Measurements from ENCODE around the gene PRKCH.
A peak's percentile ranks its signal among the peaks of the same experiment; 100 is the strongest.

The PRKCH gene

GRCh38 chr14:61342486-61342885, 21.1 kb downstream of the PRKCH start:
- Mint-ChIP-seq H3K27me3 (no peaks in the 10 kb centered on the region), H3K9me3 (peaks cover 7% of the 10 kb centered on the region), H3K4me3 (peak overlapping the region; percentile 79), H3K4me1 (peaks cover 96% of the 10 kb centered on the region), H3K27ac (peak overlapping the region; percentile 99), H3K36me3 (peaks cover 9% of the 10 kb centered on the region)

- H3K27me3 Mint-ChIP-seq, result no peaks in the 10 kb centered on the region
- H3K27ac Mint-ChIP-seq, result peak overlapping the region; percentile 99
- peak overlapping the region; percentile 79 for H3K4me3 Mint-ChIP-seq
- peaks cover 7% of the 10 kb centered on the region for H3K9me3 Mint-ChIP-seq
- H3K36me3 Mint-ChIP-seq, result peaks cover 9% of the 10 kb centered on the region
- peaks cover 96% of the 10 kb centered on the region for H3K4me1 Mint-ChIP-seq
Measured at GRCh38 chr14:61342932-61343331, 21.6 kb downstream of the PRKCH start.

- Mint-ChIP-seq H3K4me3 (peak overlapping the region; percentile 79), H3K9me3 (peaks cover 7% of the 10 kb centered on the region), H3K4me1 (peaks cover 96% of the 10 kb centered on the region), H3K27me3 (no peaks in the 10 kb centered on the region), H3K36me3 (peaks cover 9% of the 10 kb centered on the region), H3K27ac (peak overlapping the region; percentile 99)
Measured at GRCh38 chr14:61343471-61343870, 22.1 kb downstream of the PRKCH start.

- Mint-ChIP-seq H3K4me1 (peaks cover 96% of the 10 kb centered on the region), H3K36me3 (peaks cover 12% of the 10 kb centered on the region), H3K9me3 (peaks cover 7% of the 10 kb centered on the region)
Measured at GRCh38 chr14:61343991-61344405, 22.6 kb downstream of the PRKCH start.

DNA sequence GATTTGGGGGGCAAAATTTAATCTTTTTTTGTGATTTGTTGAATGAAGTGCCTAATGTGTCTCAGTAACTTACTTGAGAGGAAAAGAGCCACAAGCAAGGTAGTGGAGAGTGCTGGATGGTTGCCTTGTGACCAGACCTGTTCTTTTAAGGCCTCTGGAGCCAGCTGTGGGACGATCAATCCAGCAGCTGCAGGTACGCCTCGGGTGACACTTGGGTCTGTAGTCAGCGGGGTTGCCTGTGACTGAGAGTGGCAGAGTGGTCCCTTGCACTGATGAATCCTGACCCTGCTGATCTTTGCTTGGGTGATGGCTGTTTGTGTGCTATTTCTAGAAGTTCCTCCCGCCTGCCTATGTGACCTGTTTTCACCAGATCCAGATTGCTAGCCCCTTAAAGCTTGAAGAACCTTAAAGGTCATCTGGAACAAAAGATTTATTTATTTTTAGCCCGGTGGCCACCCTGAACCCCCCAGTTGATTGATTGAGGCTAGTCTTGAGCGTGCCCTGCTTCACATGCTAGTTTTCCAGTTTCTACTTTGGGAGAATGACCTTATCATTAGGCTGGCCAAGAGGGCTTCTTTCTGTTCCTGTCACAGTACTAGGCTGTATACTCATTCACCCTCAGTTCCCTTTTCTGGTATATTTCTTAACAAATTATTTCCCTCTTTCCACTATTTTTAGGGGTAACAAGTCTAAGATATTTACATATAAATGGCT, 23.2 kb downstream of the PRKCH start:
- peak overlapping the region; percentile 95 for H3K27ac Mint-ChIP-seq
- H3K4me3 Mint-ChIP-seq, result peak overlapping the region; percentile 79
- no peaks in the 10 kb centered on the region for H3K27me3 Mint-ChIP-seq
- H3K9me3 Mint-ChIP-seq, result peaks cover 7% of the 10 kb centered on the region
- H3K4me1 Mint-ChIP-seq, result peaks cover 96% of the 10 kb centered on the region
- peaks cover 14% of the 10 kb centered on the region for H3K36me3 Mint-ChIP-seq

More at GRCh38 chr14:61343991-61344405, 22.6 kb downstream of the PRKCH start:
- Mint-ChIP-seq H3K27ac (peak overlapping the region; percentile 95), H3K27me3 (no peaks in the 10 kb centered on the region), H3K4me3 (peak overlapping the region; percentile 79)

GRCh38 chr14:61345151-61345482, 23.7 kb downstream of the PRKCH start:
- Mint-ChIP-seq H3K9me3 (peaks cover 7% of the 10 kb centered on the region), H3K36me3 (peaks cover 12% of the 10 kb centered on the region), H3K27me3 (no peaks in the 10 kb centered on the region), H3K27ac (peak overlapping the region; percentile 95), H3K4me1 (peaks cover 96% of the 10 kb centered on the region), H3K4me3 (peak overlapping the region; percentile 79)

DNA sequence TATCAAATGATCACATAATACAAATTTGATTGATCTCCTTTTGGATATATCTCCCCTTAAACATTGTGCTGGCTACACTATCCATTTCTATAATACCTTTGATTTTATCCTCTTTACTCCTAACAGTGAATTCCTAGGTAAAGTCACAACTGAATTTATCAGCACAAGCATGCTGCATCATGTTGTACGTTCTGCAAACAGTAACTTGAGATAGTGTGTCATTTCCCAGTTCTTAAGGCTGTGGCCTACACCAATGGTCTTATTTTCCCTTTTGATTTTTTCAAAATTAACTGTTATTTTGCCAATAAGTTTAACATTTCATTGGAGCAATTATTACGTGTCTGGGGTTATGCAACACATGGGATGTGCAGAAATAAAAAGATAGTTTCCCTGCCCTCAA, 24.8 kb downstream of the PRKCH start:
- Mint-ChIP-seq H3K36me3 (peaks cover 6% of the 10 kb centered on the region), H3K4me3 (peak overlapping the region; percentile 79), H3K9me3 (no peaks in the 10 kb centered on the region), H3K27ac (peak overlapping the region; percentile 95), H3K27me3 (no peaks in the 10 kb centered on the region), H3K4me1 (peaks cover 96% of the 10 kb centered on the region)

- H3K9me3 Mint-ChIP-seq, result no peaks in the 10 kb centered on the region
- peak overlapping the region; percentile 95 for H3K27ac Mint-ChIP-seq
- H3K4me1 Mint-ChIP-seq, result peaks cover 96% of the 10 kb centered on the region
- peaks cover 6% of the 10 kb centered on the region for H3K36me3 Mint-ChIP-seq
- peak overlapping the region; percentile 79 for H3K4me3 Mint-ChIP-seq
- H3K27me3 Mint-ChIP-seq, result no peaks in the 10 kb centered on the region
Measured at GRCh38 chr14:61346793-61347192, 25.4 kb downstream of the PRKCH start.

DNA sequence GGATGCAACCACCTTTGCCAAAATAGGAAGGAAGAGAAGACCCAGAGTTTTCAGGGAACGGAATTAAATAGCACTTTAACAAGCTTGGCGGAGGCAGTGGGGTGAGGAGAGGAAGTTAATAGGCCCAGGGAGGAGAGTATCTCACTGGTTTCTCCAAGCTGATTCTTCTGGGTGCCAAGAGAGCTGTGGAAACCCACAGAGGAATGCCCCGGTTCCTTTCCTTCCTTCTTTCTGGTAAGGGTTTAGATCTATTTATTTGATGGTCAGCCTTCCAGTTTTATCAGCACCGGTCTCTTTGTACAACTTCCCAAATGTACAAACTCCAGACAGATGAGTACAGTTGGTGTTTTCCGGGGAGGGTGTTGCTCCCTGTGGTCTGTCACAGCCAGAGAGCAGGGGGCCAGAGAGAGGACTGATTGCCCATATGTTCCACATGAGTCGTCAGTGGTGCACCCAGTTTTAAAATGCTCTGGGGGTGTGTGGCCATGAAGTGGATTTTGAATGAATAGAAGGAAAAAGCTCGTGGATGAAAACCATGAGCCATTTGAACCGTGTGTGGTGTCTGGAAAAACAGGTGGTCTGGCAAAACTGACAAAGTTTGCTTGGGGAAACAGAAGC, 26.6 kb downstream of the PRKCH start:
- Mint-ChIP-seq H3K9me3 (no peaks in the 10 kb centered on the region), H3K27me3 (no peaks in the 10 kb centered on the region), H3K27ac (peak overlapping the region; percentile 95), H3K4me3 (peak overlapping the region; percentile 79), H3K4me1 (peaks cover 96% of the 10 kb centered on the region), H3K36me3 (peaks cover 7% of the 10 kb centered on the region)

DNA sequence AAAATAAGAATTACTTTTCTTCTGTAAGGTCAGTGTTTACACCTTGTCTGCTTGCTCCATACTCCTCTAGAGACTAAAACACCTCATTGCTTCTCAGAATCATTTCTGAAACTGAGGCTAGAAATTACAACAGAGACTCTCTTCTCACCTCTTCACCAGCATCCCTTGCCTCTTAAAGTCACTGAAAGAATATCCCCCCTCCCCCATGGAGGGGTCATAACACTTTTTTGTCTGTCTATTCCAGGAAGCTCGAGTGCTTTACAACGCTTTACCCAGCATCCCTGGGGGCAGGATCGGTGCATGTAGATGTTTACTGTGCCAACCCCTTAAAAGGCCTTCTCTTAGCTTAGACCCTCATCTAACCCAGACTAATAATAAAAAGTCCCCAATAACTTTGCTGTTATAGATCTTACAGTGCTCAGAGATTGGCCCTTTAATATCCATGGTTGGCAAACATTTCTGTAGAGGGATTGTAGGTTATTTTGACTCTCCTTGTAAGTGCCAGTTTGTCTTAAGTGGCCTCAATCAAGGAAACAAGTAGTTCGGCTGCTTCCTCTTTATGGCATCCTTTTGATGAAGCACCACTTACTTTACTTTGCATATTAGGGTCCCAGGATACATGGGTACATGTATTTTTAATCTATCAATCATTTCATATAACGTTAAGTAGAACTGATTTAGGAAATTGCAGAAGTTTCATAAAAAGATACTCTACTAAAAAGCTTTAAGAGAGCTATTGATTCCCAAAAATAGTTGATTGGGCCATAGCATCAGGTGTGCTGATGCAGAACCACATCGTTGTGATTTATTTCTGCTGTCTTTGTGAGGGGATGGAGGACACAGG, 29.3 kb downstream of the PRKCH start:
- Mint-ChIP-seq H3K4me3 (peak overlapping the region; percentile 70), H3K9me3 (no peaks in the 10 kb centered on the region), H3K27ac (peak overlapping the region; percentile 87), H3K4me1 (peaks cover 98% of the 10 kb centered on the region), H3K36me3 (peaks cover 7% of the 10 kb centered on the region), H3K27me3 (no peaks in the 10 kb centered on the region)

- Mint-ChIP-seq H3K4me1 (peaks cover 98% of the 10 kb centered on the region), H3K36me3 (peaks cover 10% of the 10 kb centered on the region), H3K27ac (peak overlapping the region; percentile 87), H3K4me3 (peak overlapping the region; percentile 70), H3K9me3 (no peaks in the 10 kb centered on the region), H3K27me3 (no peaks in the 10 kb centered on the region)
Measured at GRCh38 chr14:61351477-61351876, 30.1 kb downstream of the PRKCH start.

DNA sequence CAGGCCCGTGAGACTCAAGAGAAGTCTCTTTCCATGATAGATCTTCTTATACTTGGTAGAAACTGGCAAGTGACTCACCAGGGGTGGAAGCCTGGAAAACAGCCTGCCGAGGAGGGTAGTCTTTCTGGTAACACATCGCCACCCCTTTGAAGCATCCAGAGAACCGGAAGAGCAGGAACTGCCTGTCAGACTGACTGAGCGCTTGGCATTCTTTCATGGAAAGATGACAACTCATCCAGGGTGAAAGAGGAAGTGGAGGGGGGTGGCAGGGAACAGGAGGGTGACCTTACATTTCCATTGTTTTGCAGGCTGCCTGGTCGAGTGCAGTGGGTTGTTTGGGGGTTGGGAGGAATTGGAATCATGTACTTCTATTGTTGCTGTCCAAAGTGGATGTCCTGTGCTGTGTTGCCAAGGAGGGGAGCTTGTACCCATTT, 34.5 kb downstream of the PRKCH start:
- Mint-ChIP-seq H3K36me3 (peaks cover 22% of the 10 kb centered on the region), H3K9me3 (no peaks in the 10 kb centered on the region), H3K27me3 (no peaks in the 10 kb centered on the region), H3K4me1 (peaks cover 100% of the 10 kb centered on the region), H3K4me3 (peak overlapping the region; percentile 67), H3K27ac (peak overlapping the region; percentile 82)

DNA sequence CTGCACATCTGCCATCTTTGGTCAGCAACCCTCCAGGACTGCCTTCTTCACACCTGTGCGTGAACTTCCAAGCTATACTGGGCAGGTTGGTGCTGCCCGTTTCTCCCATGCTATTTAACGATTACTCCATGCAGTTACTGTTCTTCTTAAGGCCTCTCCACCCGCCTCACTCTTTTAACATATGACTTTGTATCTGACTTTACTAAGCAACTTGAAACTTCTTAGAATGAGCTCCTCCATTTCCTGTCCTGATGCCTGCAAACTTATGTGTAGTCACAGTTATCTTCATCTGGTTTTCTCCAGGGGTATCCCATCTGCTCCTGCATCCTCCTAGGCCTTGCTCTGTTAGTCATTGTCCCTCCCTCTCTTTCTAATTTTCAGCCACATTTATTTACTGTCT, 35.7 kb downstream of the PRKCH start:
- Mint-ChIP-seq H3K36me3 (peaks cover 25% of the 10 kb centered on the region), H3K27me3 (no peaks in the 10 kb centered on the region), H3K4me3 (peak overlapping the region; percentile 73), H3K27ac (peak overlapping the region; percentile 86), H3K4me1 (peaks cover 96% of the 10 kb centered on the region), H3K9me3 (no peaks in the 10 kb centered on the region)

DNA sequence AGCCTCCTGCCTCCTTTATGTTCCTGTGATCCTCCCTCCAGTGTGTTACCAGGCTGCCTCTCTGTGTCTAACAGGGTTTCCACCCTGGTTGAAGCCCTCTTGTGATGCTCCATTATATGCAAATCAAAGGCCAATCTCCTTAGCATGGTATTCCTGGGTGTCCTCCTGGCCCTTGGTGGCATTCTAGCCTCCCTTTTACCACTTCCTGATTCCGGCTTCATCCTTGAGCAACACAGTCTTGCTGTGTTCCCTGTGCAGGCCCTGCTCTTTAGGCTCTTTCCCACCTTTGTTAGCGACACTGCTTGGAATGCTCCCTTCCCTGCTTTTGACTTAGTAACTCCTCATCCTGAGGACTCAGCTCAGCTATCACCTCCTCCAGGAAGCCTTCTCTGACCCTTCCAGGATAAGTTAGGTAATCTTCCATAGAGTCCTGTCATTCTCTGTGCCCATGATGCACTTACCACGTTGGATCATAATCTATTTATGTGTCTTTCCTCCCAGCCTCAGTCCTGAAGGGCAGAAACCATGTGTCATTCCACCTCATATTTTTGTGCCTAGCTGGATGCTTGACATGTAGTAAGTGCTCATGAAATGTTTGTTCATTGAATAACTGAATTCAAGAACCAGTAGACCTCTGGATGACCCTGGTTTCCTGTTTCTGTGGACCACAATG, 37.3 kb downstream of the PRKCH start:
- no peaks in the 10 kb centered on the region for H3K9me3 Mint-ChIP-seq
- peaks cover 80% of the 10 kb centered on the region for H3K4me1 Mint-ChIP-seq

DNA sequence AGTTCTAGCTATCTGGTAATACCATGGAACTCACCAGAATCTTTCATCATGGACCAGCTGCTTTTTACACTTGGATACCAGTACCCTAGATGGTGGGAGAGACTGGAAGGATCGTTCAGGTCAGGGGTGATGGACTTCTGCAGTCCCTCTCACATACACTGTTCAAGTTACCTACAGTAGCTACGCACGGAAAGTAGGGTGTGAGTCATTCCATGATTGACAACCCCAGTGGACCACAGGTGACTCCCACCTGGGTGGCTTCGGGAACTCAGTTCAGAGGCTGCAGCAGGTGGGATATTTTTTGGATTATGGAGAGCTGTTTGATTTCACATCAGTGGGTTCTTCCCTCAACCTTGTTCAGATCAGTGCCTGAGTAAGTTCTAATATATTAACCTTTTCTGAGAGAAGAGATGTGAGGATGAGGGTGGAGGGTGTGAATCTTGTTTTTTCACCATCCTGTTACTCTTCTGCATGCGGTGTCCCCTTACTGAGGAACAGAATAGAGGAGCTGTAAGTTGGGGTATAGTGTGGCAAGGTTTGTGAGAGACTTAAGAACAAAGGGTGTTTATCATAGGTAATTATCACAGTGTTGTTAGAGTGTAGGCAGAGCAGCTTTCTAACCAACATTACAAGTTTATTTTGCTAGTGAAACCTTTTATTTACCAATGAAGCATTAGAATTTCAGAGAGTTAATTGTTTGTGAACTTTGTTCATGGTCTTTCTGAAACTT, 39.6 kb downstream of the PRKCH start:
- no peaks in the 10 kb centered on the region for H3K9me3 Mint-ChIP-seq
- H3K27ac Mint-ChIP-seq, result peak overlapping the region; percentile 70
- H3K4me3 Mint-ChIP-seq, result peak overlapping the region; percentile 24
- no peaks in the 10 kb centered on the region for H3K27me3 Mint-ChIP-seq
- H3K36me3 Mint-ChIP-seq, result peaks cover 22% of the 10 kb centered on the region
- H3K4me1 Mint-ChIP-seq, result peaks cover 57% of the 10 kb centered on the region

More for the DNA sequence above, 37.3 kb downstream of the PRKCH start:
- Mint-ChIP-seq H3K4me3 (peak overlapping the region; percentile 63), H3K27me3 (no peaks in the 10 kb centered on the region), H3K36me3 (peaks cover 22% of the 10 kb centered on the region), H3K27ac (peak overlapping the region; percentile 86)

Measured in activated naive CD4-positive, alpha-beta T cell treated with anti-CD3 and anti-CD28 coated beads, Interleukin-2, amount 50 U/mL, for 24 hours (primary cell).